NCI-H187 treated with DMSO at 0.1 percent for 48 hours (cell line): ENCODE data around the gene ITLN2.
"Not testable (repeated sequence)": the region's sequence is repeated elsewhere in the genome, so short reads cannot be mapped to it uniquely, and the experiment has no call there.

Experiments
- DNase-seq: peaks from one replicate; lab custom pipeline; 2025; lab: John Stamatoyannopoulos, UW

Gene ITLN2

GRCh38 chr1:160905617-160905989 lies 49.0 kb downstream of the ITLN2 start:
- no peak for DNase-seq

- DNase-seq, result no peak
Measured at GRCh38 chr1:160904783-160905616, 49.6 kb downstream of the ITLN2 start.

DNA sequence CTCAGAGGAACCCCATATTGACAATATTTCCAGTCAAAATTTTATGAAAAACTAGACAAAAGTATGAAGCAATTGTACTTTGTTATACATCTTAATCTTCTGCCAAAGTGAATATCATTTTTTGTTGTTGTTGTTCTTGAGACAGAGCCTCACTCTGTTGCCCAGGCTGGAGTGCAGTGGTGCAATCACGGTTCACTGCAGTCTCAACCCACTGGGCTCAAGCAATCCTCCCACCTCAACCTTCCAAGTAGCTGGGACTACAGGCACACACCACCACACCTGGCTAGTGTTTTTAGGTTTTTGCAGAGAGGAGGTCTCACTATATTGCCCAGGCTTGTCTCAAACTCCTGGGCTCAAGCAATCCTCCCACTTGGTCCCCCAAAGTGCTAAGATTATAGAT lies 52.4 kb downstream of the ITLN2 start:
- DNase-seq, result not testable (repeated sequence)

- DNase-seq, result no peak
Measured at GRCh38 chr1:160901768-160902167, 52.8 kb downstream of the ITLN2 start.

- DNase-seq, result not testable (repeated sequence)
Measured at GRCh38 chr1:160900683-160901082, 53.9 kb downstream of the ITLN2 start.
